ENCODE measurements around the gene KIF26B.

Gene KIF26B

DNA sequence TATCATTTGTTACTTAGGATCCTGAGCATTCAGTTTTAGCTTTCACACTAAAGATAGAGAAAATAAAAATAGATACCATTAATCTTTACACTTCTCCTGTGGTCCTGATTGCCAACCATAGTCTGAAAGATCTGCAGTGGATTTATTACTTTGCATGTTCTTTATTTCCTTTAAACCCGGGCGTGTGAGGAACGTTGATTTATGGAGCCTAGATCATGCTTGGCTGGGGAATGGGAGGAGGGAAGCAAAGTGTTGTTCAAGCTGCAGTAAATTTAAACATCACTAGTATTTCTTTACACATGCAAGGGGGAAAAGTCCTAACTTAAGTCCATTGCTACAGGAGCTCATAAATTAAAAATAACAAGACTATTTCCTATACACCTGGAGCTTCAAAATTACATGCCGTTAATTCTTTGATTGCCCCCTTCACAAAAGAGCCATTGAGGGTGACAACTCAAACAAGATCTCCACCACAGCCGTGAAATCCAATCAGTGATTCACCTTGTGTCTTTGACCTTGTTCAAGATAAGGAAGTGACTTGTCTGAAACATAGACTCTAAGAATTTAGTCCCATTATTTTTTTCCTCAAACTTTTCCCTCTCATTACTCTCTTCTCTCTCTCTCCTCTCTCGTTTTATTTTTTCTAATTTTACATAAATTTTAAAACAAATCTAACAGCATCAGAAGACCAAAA is 282.7 kb downstream of the KIF26B start:
- no peak for DNase-seq

DNA sequence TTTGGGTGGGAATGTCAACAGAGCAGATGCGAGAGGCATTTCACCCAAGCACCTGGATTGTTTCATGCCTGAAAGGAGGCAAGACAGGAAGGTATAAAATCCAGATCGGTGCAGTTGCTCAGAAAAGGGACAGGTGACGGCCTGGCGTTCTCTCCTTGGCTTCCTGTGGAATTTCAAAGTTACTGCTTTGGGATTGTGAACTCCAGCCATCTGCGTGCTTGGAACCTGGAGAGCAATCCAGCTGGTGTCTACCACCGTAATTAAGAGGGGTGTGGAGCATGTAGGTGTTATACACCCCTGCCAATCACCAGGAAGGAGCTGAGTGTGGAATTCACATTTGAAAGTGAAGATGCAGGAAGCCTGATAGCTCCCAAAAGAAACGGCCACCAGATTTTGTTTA is 286.1 kb downstream of the KIF26B start:
- no peak for DNase-seq

DNA sequence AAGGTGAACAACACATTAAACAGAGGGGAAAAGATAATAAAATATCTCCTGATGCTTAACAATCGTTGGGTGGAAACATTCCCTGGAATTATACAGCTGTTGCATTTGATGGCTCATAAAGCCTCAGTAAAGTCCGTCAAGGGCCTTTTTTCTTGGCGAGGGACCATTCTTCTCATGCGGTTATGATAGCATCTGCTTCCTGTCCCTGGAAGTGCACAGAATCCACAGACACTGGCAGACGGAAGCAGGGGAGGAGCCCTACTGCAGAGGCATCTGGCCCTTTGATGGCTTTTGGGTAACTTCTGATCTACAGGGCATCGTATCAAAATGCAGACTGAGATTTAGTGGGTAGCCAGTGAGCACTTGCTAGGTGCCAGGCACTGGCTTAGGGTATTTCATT is 286.9 kb downstream of the KIF26B start:
- no peak for DNase-seq

DNA sequence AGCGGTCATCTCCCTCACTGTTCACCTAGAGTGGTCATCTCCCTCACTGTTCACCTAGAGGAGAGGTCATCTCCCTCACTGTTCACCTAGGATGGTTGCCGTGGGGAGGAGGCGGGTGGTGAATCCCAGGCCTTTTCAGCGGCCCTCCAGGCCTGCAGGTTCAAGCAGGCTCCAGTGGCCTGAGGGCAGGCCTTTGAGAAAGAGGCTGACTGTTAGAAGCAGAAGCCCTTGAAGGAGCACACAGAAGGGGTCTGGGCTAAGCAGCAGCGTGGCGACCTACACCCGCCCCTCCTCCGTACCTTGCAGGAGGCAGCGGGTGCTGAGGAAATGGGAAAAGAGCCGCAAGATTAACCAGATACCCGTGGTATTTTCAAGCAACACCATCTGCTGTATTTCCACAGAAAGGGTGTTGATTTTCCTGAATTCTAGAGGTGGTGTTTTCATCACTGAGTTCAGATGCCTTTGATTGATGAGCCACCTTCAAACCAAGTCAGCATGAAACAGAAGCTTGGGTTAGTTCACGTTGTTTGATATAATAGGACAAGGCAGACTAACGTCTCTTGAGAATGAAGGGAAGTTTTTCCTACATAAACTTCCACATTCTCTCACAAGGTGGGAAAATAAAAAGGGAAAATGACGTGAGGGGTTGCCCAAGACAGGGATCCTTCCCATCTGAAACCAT is 289.5 kb downstream of the KIF26B start:
- DNase-seq = no peak

DNA sequence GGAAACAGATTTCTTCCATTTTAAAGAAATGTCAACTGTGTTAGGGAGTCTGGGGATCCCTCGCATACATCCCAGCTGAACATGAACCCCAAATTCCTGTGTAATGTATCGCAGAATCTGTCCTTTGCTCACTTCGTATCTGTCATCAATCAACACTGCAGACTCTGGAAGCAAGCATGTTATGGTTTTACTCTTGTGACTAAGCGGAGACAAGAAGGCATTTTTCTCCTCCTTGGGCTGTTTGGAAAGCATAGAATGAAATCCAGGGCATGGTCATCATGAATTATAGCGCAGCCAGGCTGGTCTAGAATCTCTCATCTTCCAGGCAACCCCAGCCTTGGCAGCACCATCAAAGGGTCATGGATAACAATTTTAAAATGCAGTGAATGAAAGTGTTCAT is 290.2 kb downstream of the KIF26B start:
- DNase-seq = no peak

DNA sequence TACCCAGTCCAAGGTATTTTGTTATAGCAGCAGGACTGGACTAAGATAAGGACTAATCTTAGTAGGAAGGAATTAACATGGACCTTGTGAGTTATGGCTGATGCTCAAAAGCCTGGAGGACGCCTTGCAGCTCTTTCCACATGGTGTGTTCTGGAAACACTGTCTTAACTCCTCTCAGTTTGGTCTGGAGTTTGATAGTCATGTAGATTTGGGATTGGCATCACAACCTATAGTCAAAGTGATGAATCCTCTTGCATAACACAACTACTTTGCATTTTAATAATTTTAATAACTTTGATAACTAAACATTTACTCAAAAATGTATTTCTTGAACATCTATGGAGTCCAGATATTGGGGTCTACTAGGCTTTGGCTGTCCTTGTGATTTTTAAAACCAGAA is 293.7 kb downstream of the KIF26B start:
- DNase-seq = no peak

DNA sequence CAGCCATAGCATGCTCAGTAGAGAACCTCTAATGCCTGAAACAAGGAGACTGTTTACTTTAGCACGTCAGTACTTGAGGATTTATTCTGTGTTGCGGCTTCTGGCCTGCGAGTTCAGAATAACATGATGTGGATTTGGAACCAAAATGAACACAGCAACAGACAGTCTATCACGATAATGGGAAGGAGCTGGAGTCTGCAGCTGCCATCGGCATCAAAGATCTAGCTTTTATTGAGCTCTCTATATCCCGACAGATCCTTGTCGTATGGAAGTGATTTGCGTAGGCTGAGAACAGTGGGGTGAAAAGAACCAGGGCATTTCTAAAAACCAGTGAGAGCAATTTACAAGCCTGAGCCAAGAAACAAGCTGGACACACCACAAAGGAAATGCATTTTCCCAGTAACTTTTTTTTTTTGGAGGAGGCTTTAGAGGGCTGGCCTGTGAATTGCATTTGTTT is 294.2 kb downstream of the KIF26B start:
- DNase-seq = no peak

DNA sequence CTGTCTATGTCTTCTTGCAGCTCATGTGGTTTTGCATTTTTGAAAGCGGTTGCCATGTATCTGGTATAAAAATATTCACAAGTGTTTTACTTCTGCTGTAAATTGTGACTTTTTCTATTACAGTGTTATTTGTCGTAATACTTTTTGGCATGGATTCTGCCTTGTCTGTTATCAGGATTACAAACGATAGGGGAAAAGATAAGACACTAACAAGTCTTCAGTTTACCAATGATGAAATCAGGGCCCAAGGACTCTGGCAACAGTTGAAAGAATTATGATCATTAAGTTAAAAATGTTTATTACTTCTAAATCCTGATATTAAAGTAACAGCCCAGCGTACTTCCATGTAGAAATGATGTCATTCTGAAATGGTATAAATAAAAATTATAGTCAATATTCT is 298.8 kb downstream of the KIF26B start:
- no peak for DNase-seq

DNA sequence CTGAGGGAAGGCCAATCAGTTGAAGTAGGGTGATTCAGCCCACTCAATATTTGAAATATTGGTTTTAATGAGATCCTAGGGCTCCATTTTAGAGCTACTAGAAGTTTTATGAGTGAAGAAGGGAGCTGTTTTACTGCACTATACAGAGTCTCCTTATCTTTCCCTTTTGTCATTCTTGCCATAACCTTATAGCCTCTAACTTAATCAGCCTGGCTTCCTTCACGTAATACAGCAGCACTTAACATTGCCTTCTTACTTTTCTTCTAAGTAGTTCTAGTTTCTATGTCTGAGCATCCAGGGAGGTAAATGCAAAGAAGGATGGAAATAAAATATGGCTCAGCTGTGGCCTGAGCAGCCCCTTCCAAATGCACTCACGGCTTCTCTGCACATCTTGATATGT is 299.3 kb downstream of the KIF26B start:
- DNase-seq = no peak

DNA sequence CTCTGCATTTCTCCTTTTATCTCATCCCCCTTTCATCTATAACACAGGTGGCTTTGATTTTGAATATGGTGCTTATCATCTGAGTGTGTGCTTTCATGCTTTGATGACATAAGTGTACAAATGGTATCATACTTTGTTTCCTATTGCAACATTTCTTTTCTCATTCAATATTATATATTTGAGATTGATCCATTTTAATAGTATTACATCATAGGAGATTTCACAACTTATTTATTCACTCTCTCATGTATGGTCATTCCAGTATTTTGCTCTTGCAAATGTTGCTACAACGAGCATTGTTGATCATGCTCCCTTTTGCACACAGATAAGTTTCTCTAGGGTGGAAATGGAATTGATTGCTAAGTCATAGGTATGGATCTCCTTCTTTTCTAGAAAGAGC is 302.8 kb downstream of the KIF26B start:
- no peak for DNase-seq

DNA sequence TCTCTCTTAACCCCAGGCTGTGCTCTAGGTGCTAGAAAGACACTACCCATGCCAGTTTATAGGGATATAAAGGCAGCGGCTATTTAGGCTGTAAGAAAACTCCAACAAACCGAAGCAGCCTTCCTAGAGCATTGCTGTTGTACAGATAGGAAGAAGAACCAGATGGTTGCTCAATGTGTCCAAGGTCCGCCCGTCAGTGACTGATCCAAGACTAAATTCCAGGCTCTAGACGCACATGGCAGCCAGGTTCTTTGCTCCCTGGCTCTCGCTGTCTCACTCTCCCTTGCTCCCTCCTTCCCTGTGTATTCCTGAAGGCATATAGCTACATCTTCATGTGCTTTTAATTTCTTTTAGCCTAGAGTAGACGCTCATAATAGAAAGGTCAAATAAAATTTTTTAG is 303.4 kb downstream of the KIF26B start:
- DNase-seq = no peak

DNA sequence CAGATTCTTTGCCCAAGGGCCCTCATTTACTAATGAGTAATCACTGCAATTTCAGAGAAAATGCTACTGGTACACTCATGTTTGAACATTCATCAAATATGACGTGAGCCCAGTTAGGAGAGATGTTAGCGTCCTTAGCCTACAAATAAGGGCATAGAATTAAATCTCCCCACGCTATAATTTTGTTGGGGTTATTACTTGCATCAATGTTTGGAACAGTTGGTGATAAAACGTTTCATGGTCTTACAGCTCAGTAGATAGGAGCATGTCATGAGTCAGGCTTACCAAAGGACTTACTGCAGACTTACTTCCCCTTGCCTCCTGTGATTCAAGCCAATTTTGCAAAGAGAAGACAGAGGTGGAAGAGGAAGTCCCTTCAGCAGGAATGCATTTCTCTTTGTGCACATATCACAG is 304.0 kb downstream of the KIF26B start:
- peak; percentile 83 for DNase-seq

DNA sequence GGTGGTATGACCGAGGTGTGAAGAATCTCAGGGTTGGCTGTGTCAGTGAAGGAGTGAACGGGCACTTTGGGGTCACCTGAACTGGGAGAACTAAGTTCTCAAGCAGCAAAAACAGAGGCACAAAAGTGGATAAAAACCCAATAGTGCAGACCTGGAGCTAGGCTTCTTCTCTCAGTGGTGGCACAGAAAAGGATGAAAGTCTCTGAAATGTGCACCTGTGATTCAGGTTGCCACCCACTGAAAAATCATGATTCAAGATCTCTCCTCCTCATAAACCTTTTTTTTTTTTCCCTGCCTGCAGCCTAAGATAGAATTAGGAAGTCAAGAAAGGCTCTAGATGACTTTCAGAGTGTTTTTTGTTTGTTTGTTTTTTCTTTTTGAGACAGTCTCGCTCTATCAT is 304.8 kb downstream of the KIF26B start:
- DNase-seq = no peak

DNA sequence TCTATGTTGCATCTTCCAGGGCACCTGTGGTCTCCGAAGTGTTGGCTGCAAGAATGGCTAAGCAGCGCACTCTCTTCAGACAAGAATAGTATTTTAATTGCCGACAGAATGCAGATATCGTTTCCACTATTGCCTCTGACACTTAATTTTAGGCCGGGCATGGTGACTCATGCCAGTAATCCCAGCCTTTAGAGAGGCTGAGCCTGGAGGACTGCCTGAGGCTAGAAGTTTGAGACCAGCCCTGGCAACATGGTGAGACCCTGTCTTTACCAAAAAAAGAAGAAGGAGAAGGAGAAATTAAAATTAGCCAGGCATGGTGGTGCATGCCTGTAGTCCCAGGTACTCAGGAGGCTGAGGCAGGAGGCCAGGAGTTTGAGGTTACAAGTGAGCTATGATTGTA is 306.9 kb downstream of the KIF26B start:
- no peak for DNase-seq

DNA sequence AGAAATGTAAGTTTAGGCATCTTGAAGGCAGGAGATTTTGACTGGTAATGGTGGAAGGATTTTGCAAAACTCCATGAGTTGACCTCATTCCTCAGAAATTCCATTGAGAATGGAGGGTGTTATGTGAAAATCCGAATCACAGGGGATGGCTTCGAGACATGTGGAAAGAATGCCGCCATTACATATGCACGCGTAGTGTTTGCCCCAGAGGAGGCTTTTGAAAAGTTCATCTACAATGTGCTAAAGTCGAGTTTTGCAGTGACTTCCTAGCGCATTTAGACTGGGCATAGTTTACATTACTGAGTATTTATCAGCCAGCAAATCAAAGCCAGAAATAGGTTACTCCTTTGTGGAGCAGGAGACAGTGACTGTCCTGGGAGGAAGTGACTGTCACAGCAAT is 307.4 kb downstream of the KIF26B start:
- DNase-seq = no peak

DNA sequence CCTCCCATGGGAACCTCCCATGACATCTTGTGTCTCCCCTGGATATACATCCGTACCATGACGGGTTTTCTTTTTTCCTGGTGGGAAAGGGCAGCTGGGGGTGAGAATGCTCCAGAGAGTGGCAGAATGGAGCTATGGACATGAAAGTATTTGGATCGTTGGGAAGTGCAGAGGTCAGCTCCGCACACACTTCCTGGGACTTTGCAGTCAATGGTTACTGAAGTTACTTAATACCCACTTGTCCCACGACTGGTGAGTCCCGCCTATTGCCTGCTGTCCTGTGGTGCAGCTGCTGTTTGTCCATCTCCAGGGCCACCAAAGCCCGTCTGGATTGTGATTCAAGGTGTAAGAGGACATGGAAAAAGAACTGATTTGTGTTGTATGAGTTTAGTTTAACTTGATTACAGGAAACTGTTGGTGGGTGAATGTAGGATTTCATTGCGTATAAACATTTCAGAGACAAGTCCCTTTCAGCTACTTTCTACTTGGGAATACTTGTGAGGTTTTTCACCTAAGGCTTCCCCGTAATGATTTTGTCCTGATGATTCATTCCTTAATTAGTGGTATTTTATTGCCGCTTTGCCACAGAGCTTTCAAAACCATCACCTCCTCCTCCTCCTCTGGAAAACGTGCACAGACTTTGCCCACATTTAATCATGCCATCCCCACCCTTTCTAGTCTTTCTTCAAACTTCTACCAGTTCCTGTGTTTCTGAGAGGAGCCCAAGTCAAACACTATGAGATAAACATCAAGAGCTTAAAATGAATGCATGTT is 308.8 kb downstream of the KIF26B start:
- DNase-seq = no peak

DNA sequence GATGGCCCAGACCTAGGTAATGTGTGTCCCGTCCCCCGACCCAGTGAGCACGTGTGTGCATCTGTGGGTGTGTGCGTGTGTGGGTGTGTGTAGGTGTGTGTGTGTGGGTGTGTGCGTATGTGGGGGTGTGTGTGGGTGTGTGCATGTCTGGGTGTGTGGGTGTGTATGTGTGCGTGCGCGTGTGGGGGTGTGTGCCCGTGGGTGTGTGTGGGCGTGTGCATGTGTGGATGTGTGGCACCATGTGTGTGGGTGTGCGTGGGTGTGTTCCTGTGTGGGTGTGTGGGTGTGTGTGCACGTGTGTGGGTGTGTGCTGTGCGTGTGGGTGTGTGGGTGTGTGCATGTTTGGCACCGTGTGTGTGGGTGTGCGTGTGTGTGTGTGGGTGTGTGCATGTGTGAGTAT is 309.5 kb downstream of the KIF26B start:
- DNase-seq = no peak

DNA sequence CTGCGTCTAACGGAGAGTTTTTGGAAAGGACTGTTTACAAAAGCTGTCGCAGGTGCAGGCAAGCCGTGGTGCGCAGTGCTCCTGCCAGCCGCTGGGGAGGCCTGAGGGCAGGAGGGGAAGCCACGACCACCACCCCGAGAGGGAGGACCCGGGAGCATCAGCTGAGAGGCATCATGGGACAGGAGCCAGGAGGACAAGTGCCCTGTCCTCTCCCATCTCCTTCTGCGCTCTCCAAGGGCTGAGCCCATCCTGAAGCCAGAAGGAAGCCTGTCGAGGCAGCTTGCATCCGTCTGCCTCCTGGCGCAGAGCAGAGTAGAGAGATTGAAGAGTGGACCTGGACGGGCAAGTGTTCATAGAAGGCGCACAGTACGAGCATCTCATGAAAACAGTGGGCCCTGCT is 310.9 kb downstream of the KIF26B start:
- DNase-seq = no peak

DNA sequence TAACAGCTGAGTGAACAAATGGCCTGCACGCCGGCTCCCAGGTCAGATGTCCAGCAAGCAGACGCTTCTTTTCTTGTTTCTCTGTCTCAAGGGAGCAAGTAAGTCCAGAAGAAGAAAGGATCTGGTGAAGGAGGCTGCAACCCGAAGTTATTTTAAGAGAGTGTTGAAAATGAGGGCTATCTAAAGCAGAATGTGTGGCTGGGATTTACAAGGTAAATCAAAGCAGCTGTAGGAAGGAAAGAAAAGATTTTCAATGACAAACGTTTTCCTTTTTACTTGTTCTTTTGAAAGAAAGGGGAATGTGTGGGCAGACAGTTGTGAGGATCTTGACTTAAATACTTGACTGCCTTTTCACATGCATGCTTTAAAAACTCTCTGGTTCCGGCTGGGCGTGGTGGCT is 311.5 kb downstream of the KIF26B start:
- DNase-seq = no peak

DNA sequence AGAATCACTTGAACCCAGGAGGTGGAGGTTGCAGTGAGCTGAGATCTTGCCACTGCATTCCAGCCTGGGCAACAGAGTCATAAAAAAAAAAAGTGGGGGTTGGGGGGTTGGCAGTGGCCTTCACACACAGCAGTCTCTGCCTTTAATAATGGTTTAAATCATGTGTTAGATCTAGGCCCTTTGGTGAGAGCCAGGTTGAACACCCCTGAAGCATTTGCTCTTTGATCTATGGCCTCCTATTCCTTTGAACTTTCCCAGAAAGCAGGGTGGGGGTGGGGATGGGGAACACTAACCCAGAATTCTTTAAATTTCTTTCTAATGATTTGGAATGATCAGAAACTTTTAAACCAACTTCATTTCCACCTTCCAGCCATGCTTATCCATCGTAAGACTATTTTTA is 313.0 kb downstream of the KIF26B start:
- no peak for DNase-seq

DNA sequence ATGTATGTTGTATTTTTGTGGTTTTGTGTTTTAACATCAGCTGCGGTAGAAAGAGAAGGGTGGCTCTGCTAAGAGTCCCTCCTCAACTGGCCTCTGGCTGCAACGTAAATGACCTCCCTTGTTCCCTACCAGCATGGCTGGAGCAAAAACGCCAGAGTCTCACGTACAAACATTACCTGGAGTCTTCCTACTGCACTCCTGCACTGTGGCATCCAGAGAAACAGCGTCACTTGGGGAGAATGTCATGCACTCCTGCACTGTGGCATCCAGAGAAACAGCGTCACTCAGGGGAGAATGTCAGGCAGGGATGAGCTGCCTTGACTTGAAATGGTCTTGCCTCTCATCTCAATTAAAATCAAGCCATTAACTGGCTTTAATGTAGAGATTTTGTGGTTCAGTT is 314.2 kb downstream of the KIF26B start:
- no peak for DNase-seq

DNA sequence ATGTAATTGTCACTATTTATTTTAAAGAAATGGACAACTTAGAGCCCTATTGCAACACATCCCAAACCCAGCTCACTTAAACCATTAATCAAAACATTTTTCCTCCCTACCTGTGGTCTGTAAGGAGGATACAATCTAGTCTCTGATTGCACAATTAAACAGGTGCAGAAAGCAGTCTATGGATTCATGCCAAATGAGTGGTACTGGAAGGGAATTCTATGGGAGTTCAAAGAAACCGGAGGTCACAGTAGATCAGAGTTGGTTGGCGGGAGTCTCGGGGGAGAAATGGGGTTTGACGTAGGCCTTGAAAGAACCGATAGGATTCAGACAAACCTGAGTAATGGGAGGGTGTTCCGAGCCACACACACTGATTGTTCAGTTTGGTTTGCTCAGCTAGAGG is 314.9 kb downstream of the KIF26B start:
- no peak for DNase-seq

DNA sequence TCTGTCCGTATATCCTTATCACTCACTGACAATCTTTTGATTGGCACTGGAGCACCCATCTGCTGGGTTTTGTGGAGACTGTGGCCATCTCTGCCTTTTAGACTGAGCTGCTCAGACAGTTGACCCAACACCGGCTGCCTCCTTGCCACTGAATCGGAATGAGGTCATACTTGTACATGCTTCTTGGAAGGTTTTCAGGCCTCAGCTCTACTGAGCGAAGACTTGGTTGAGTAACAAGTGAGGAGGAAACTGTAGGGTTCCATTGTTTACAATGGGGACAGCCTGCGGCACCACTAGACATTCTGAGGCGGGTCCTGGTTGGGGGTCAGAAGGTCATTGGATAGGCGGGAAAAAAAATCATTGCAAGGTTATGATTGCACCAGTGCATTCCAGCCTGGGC is 320.3 kb downstream of the KIF26B start:
- DNase-seq = no peak

DNA sequence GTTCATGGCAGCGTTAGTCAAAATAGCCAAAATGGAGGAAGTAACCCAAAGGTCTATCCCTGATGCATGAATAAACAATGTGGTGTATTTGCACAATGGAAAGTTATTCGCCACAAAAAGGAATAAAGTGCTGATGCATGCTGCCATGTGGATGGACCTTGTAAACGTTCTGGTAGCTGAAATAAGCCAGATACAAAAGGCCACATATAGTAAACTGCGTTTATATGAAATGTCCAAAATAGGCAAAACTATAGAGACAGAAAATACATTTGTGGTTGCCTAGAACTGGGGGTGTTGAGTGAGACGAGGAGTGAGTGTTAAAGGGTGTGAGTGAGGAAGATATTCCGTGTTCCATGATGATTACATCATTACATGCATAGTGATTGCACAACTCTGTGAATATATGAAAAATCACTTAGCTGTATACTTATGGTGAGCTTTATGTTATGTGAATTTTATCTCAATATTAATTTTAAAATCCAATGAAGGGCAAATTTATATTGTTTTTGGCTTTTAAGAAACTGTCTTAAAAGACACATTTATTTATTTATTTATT is 321.3 kb downstream of the KIF26B start:
- no peak for DNase-seq
